ENCODE data around the gene GLMN.

- TF ChIP-seq CTCF (optimal IDR thresholded peaks at IDR 0.05 in 1 of 3, IDR thresholded peaks at IDR 0.05 in 1 of 3, conservative IDR thresholded peaks at IDR 0.05 in 1 of 3; ENCODE audit: extremely low read depth in 1 of 3, insufficient read depth in 2 of 3, low read length in 3 of 3) (no peak), EZH2 (IDR thresholded peaks at IDR 0.05; ENCODE audit: low read length) (no peak)
These were observed 15.2 kb upstream of the GLMN start for GRCh38 chr1:92314024-92314423.
